HepG2 (cell line): ENCODE measurements around the gene GFOD1. TPM values are rescaled to one million over a fixed set of nuclear protein-coding genes. Genes with fewer than 3 reads are reported as not detected.

ENCODE experiments used
- ATAC-seq: fragments of 200-7000 bp; cut with Tn5 transposase; 3 replicates; pipeline ENCODE4 v1.9.1; 2020; ENCODE audit warnings: mild to moderate bottlenecking, moderate library complexity
- BruUV-seq: library from RNA; stranded (reverse); fragments of 400-500 nt; replicated peaks from 2 replicates; lab custom pipeline; 2021; lab: Mats Ljungman, UMichigan
- CTCF ChIA-PET: fragments of 300-600 bp; formaldehyde crosslinking; extraction: SDS; loops from one replicate; lab custom pipeline; 2021; ENCODE audit warnings: low total read pairs, inconsistent platforms, low intra/inter-chr PET ratio; lab: Yijun Ruan, JAX
- POLR2A ChIA-PET: fragments of 350-600 bp; sonication (Branson Sonifier 250); formaldehyde crosslinking; loops from one replicate; lab custom pipeline; 2020; ENCODE audit warnings: antibody characterized with exemption, inconsistent platforms; lab: Yijun Ruan, JAX
- DNase-seq: peaks from one replicate; pipeline ENCODE4 v3.0.0-alpha.2; 2015; ENCODE audit warnings: low spot score
- FAIRE-seq: peaks from 3 replicates; lab custom pipeline; 2011; peaks lifted over from hg19 to GRCh38; lab: Jason Lieb, UNC
- H2AFZ ChIP-seq: one replicate; pipeline ENCODE4 v1.6.1; 2011; ENCODE audit warnings: low read length, inconsistent platforms
- H3K27ac ChIP-seq: fragments of 300-600 bp; 3 replicates; pipeline ENCODE4 v1.8.0; 2011; ENCODE audit warnings: mixed run types, mild to moderate bottlenecking, mixed read lengths, low read length, inconsistent platforms; ENCODE audit not compliant: insufficient read depth; ENCODE audit errors: extremely low read length
- H3K27me3 ChIP-seq, 2 experiments: fragments of 200-600 bp in 1 of 2; 2 replicates in 1 of 2; 3 replicates in 1 of 2; pipeline versions ENCODE4 v1.6.0 to v1.8.0; 2011; ENCODE audit warnings: low read length in 2 of 2, mild to moderate bottlenecking in 2 of 2, moderate library complexity in 2 of 2, inconsistent platforms in 1 of 2; ENCODE audit not compliant: insufficient read depth in 2 of 2, control insufficient read depth in 1 of 2
- H3K36me3 ChIP-seq, 2 experiments: fragments of 200-600 bp in 1 of 2; replicated peaks in 1 of 2; 2 replicates in 1 of 2; 3 replicates in 1 of 2; pipeline versions ENCODE4 v1.5.1 to v1.8.0; 2011; ENCODE audit warnings: low read length in 2 of 2, inconsistent platforms in 1 of 2; ENCODE audit not compliant: insufficient read depth in 2 of 2, control insufficient read depth in 1 of 2
- H3K4me1 ChIP-seq: 2 replicates; pipeline ENCODE4 v1.5.1; 2012; ENCODE audit warnings: low read length, inconsistent platforms; ENCODE audit not compliant: insufficient read depth
- H3K4me2 ChIP-seq: 2 replicates; pipeline ENCODE4 v1.6.0; 2011; ENCODE audit warnings: low read depth, low read length, inconsistent platforms
- H3K4me3 ChIP-seq, 3 experiments: fragments of 200-600 bp in 1 of 3; sonication (generic), shearing (Covaris generic) in 1 of 3; replicated peaks in 1 of 3; 2 replicates each; pipeline ENCODE4 v1.5.1; 2011 to 2016; ENCODE audit warnings: low read length in 3 of 3, inconsistent platforms in 2 of 3, low read depth in 2 of 3, mild to moderate bottlenecking in 2 of 3, control low read depth in 1 of 3, mixed read lengths in 1 of 3; ENCODE audit not compliant: insufficient read depth in 1 of 3
- H3K79me2 ChIP-seq: one replicate; pipeline ENCODE4 v1.6.1; 2011; ENCODE audit warnings: low read length, inconsistent platforms; ENCODE audit not compliant: insufficient read depth
- H3K9ac ChIP-seq: 2 replicates; pipeline ENCODE4 v1.6.0; 2011; ENCODE audit warnings: mild to moderate bottlenecking, low read depth, low read length, inconsistent platforms; ENCODE audit not compliant: insufficient read depth
- H3K9me3 ChIP-seq: 2 replicates; pipeline ENCODE4 v1.5.1; 2012; ENCODE audit warnings: mild to moderate bottlenecking, low read length
- H4K20me1 ChIP-seq: 2 replicates; pipeline ENCODE4 v1.6.0; 2011; ENCODE audit warnings: inconsistent platforms, mild to moderate bottlenecking, low read length, moderate library complexity; ENCODE audit not compliant: insufficient read depth
- CREM ChIP-seq, 2 experiments: sonication (generic) in 1 of 2; formaldehyde crosslinking in 1 of 2; IDR thresholded peaks; 2 replicates each; pipeline versions ENCODE4 v1.4.0 to v1.6.1; 2016 to 2020; ENCODE audit warnings: antibody characterized with exemption in 1 of 2, mild to moderate bottlenecking in 1 of 2, missing genetic modification reagents in 1 of 2
- HIVEP1 ChIP-seq: sonication (generic); formaldehyde crosslinking; IDR thresholded peaks from 2 replicates; pipeline ENCODE4 v1.4.0; 2020; ENCODE audit warnings: mild to moderate bottlenecking, missing genetic modification reagents
- KDM2A ChIP-seq: sonication (generic); formaldehyde crosslinking; IDR thresholded peaks from 2 replicates; pipeline ENCODE4 v1.4.0; 2020; ENCODE audit warnings: low read depth, missing genetic modification reagents, borderline replicate concordance
- PHF8 ChIP-seq: sonication (generic); formaldehyde crosslinking; IDR thresholded peaks from 2 replicates; pipeline ENCODE4 v1.5.0; 2020; ENCODE audit warnings: missing genetic modification reagents
- RXRA ChIP-seq: sonication (generic); formaldehyde crosslinking; IDR thresholded peaks from 2 replicates; pipeline ENCODE4 v1.5.1; 2020; ENCODE audit warnings: missing genetic modification reagents
- SALL1 ChIP-seq: sonication (generic); formaldehyde crosslinking; IDR thresholded peaks from 2 replicates; pipeline ENCODE4 v1.8.0; 2022; ENCODE audit warnings: mild to moderate bottlenecking, missing genetic modification reagents
- SAP130 ChIP-seq: IDR thresholded peaks from 2 replicates; pipeline ENCODE4 v1.6.1; 2016; ENCODE audit warnings: low read depth
- SETDB1 ChIP-seq: sonication (generic); formaldehyde crosslinking; IDR thresholded peaks from 2 replicates; pipeline ENCODE4 v1.5.1; 2020; ENCODE audit warnings: missing genetic modification reagents, mild to moderate bottlenecking, borderline replicate concordance
- SRF ChIP-seq: IDR thresholded peaks from 2 replicates; pipeline ENCODE4 v1.6.1; 2011; ENCODE audit warnings: mild to moderate bottlenecking, low read depth, low read length, moderate library complexity
- YEATS4 ChIP-seq: sonication (generic); formaldehyde crosslinking; IDR thresholded peaks from 2 replicates; pipeline ENCODE4 v1.4.0; 2020; ENCODE audit warnings: missing genetic modification reagents, borderline replicate concordance
- ZBTB21 ChIP-seq: sonication (generic); formaldehyde crosslinking; IDR thresholded peaks from 2 replicates; pipeline ENCODE4 v1.4.0; 2020; ENCODE audit warnings: missing genetic modification reagents
- WGBS: methylation state at CpG from one replicate; pipeline ENCODE4 v1.1.6; 2017; ENCODE audit warnings: low lambda C conversion rate; 5-methylcytosine and 5-hydroxymethylcytosine counted together
- in situ Hi-C: cut with HindIII; loops from 2 replicates; pipeline ENCODE4 v1.10.0; 2017; ENCODE audit warnings: low pct_unique_long_range_greater_than_20kb; ENCODE audit not compliant: extremely low pct_ligation_motif_present
- intact Hi-C: fragments of 100-400 bp; cut with micrococcal nuclease; formaldehyde crosslinking; loops from one replicate; pipeline ENCODE4 v1.10.0; 2022; ENCODE audit not compliant: unreplicated experiment
- polyA plus RNA-seq, 8 experiments: library from polyadenylated mRNA; depleted of rRNA in 3 of 8; stranded (reverse) in 7 of 8; unstranded in 1 of 8; fragments of >200 nt; fragmentation: Illumina TruSeq in 4 of 8; extraction: Trizol in 4 of 8; gene quantifications; 2 replicates each; pipeline versions ENCODE4 v1.2.1 to v1.2.3, GENCODE V29; 2011 to 2016; ENCODE audit warnings: low read depth in 4 of 8, missing spikeins in 1 of 8, mixed read lengths in 1 of 8; ENCODE audit not compliant: insufficient read depth in 1 of 8
- total RNA-seq, 5 experiments: library from RNA; depleted of rRNA; stranded (reverse); fragments of >200 nt; fragmentation: Illumina TruSeq; extraction: Trizol; gene quantifications; 2 replicates each; pipeline ENCODE4 v1.2.3, GENCODE V29; 2016; ENCODE audit warnings: low read depth in 1 of 5
- TF ChIP-seq, protein P1 (sequence below): sonication (generic); formaldehyde crosslinking; IDR thresholded peaks from 2 replicates; pipeline ENCODE4 v1.8.0; 2022; ENCODE audit warnings: missing genetic modification reagents, mild to moderate bottlenecking, moderate library complexity, borderline replicate concordance
- TF ChIP-seq, protein P2 (sequence below): sonication (generic); formaldehyde crosslinking; IDR thresholded peaks from 2 replicates; pipeline ENCODE4 v1.5.0; 2020; ENCODE audit warnings: mild to moderate bottlenecking, missing genetic modification reagents, moderate library complexity
- TF ChIP-seq, protein P3 (sequence below): sonication (generic); formaldehyde crosslinking; IDR thresholded peaks from 2 replicates; pipeline ENCODE4 v1.4.0; 2020; ENCODE audit warnings: missing genetic modification reagents
- TF ChIP-seq, protein P4 (sequence below): sonication (generic); formaldehyde crosslinking; IDR thresholded peaks from 2 replicates; pipeline ENCODE4 v1.4.0; 2020; ENCODE audit warnings: missing genetic modification reagents

The GFOD1 gene
- total and polyA plus RNA-seq, 2 of the 13 experiments (the other 11 are each of a cell fraction or from before 2014, with no cell fraction given): 1.9 to 6.4 TPM

DNA sequence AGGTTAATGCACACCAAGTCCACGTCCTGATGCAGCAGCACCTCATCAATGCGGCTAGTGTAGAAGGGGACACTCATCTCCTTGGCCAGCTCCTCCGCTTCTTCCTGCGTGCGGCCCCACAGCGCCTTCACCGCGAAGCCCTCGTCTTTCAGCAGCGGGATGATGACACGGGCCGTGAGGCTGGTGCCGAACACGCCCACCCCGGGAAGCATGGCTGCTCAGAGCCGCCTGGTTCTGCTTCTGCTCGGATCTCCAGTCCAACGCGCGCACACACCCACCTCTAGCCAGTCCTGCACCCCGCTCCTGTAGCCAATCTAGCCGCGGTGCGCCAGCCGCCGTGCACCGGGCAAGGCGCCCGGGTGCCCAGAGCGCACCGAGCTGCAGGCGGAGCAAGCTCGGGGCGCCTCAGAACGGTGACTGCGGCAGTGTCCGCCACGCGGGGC, 700 bp downstream of the GFOD1 start (continued):
- TF ChIP-seq CREM (IDR thresholded peaks at IDR 0.05): no peak
- no peak for TF ChIP-seq CREM (CRISPR knock-in tag; IDR thresholded peaks at IDR 0.05)
- TF ChIP-seq SAP130 (CRISPR knock-in tag): no peak
- no peak for TF ChIP-seq SETDB1 (CRISPR knock-in tag)

DNA sequence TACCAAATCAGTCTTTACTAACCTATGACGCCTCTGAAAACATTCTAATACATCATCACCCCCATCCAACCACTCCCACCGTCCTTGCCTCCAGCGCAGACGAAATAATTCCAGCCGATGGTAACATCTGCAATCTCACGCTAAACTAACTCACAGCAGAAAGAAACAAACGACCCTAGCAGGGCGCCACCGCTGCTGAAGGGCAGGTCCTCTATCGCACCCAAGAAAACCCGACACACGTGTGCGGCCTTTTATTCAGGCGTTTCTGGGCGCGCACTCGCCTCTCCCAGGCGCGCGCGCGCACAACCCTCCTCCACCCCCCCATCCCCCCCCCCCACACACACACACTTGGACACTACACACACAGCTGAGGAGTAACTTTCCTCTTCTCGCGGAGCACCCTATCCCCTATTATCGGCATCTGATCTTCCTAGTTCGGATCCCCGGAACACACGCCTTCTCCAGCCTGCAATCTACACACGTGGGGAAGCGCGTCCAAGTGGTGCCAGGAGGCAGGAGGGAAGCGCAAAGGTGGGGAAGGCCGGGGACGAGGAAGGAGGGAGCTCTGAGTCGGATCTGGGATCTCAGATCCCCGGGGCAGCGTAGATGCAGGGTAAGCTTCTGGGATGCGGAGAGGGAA, 1.4 kb downstream of the GFOD1 start:
- ATAC-seq (peak; percentile 13), DNase-seq (peak; percentile 43), FAIRE-seq (no peak)
- 1% methylated on average over 37 of the region's 38 CpGs for WGBS
- H3K4me3 ChIP-seq: peak overlapping the region; percentile 69 to 82 (median 80)
- ChIA-PET CTCF (no interaction called here), POLR2A (interaction anchor here (1.3 to 4.6 kb wide), 9 partner anchors 54 to 158 kb away, joined by 3 to 25 read pairs (median 9); partner anchors contain the start of genes NOL7, SIRT5 and TBC1D7)
- in situ Hi-C loops: no loop called here
- H3K9me3 ChIP-seq: no peaks in the 10 kb centered on the region
- peaks cover 13% of the 10 kb centered on the region for H3K79me2 ChIP-seq
- intact Hi-C loops: loop anchor here (2.0 kb wide), 2 partner anchors 129 to 157 kb away; partner anchors contain the start of genes NOL7 and TBC1D7
- peak overlapping the region; percentile 100 for H3K4me2 ChIP-seq
- H3K27me3 ChIP-seq: no peaks in the 10 kb centered on the region; a peak in 1 of 5 replicates
- H3K36me3 ChIP-seq: no peaks in the 10 kb centered on the region
- peak overlapping the region; percentile 65 for H2AFZ ChIP-seq
- H3K9ac ChIP-seq: peak overlapping the region; percentile 36; the same call in 1 of the 2 replicates
- no peak overlapping the region for H3K27ac ChIP-seq
- no TSS peak for BruUV-seq
- no peaks in the 10 kb centered on the region for H4K20me1 ChIP-seq
- H3K4me1 ChIP-seq: peaks cover 54% of the 10 kb centered on the region
- TF ChIP-seq, protein P1, sequence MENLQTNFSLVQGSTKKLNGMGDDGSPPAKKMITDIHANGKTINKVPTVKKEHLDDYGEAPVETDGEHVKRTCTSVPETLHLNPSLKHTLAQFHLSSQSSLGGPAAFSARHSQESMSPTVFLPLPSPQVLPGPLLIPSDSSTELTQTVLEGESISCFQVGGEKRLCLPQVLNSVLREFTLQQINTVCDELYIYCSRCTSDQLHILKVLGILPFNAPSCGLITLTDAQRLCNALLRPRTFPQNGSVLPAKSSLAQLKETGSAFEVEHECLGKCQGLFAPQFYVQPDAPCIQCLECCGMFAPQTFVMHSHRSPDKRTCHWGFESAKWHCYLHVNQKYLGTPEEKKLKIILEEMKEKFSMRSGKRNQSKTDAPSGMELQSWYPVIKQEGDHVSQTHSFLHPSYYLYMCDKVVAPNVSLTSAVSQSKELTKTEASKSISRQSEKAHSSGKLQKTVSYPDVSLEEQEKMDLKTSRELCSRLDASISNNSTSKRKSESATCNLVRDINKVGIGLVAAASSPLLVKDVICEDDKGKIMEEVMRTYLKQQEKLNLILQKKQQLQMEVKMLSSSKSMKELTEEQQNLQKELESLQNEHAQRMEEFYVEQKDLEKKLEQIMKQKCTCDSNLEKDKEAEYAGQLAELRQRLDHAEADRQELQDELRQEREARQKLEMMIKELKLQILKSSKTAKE (CRISPR knock-in tag): no peak
- TF ChIP-seq PHF8 (CRISPR knock-in tag) (peak; percentile 28; the same call in 1 of the 2 replicates), RXRA (CRISPR knock-in tag) (no peak), YEATS4 (no peak), ZBTB21 (CRISPR knock-in tag) (no peak), SALL1 (CRISPR knock-in tag) (peak; percentile 4; the same call in 1 of the 2 replicates), HIVEP1 (CRISPR knock-in tag) (no peak), SRF (no peak), KDM2A (CRISPR knock-in tag) (peak; percentile 17; the same call in 1 of the 2 replicates)
- TF ChIP-seq, protein P2, sequence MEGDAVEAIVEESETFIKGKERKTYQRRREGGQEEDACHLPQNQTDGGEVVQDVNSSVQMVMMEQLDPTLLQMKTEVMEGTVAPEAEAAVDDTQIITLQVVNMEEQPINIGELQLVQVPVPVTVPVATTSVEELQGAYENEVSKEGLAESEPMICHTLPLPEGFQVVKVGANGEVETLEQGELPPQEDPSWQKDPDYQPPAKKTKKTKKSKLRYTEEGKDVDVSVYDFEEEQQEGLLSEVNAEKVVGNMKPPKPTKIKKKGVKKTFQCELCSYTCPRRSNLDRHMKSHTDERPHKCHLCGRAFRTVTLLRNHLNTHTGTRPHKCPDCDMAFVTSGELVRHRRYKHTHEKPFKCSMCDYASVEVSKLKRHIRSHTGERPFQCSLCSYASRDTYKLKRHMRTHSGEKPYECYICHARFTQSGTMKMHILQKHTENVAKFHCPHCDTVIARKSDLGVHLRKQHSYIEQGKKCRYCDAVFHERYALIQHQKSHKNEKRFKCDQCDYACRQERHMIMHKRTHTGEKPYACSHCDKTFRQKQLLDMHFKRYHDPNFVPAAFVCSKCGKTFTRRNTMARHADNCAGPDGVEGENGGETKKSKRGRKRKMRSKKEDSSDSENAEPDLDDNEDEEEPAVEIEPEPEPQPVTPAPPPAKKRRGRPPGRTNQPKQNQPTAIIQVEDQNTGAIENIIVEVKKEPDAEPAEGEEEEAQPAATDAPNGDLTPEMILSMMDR (CRISPR knock-in tag): 0 out of 2 replicates have a peak, but pooled peaks have one; percentile 8
- TF ChIP-seq, protein P3, sequence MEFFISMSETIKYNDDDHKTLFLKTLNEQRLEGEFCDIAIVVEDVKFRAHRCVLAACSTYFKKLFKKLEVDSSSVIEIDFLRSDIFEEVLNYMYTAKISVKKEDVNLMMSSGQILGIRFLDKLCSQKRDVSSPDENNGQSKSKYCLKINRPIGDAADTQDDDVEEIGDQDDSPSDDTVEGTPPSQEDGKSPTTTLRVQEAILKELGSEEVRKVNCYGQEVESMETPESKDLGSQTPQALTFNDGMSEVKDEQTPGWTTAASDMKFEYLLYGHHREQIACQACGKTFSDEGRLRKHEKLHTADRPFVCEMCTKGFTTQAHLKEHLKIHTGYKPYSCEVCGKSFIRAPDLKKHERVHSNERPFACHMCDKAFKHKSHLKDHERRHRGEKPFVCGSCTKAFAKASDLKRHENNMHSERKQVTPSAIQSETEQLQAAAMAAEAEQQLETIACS (CRISPR knock-in tag): peak; percentile 87
- TF ChIP-seq, protein P4, sequence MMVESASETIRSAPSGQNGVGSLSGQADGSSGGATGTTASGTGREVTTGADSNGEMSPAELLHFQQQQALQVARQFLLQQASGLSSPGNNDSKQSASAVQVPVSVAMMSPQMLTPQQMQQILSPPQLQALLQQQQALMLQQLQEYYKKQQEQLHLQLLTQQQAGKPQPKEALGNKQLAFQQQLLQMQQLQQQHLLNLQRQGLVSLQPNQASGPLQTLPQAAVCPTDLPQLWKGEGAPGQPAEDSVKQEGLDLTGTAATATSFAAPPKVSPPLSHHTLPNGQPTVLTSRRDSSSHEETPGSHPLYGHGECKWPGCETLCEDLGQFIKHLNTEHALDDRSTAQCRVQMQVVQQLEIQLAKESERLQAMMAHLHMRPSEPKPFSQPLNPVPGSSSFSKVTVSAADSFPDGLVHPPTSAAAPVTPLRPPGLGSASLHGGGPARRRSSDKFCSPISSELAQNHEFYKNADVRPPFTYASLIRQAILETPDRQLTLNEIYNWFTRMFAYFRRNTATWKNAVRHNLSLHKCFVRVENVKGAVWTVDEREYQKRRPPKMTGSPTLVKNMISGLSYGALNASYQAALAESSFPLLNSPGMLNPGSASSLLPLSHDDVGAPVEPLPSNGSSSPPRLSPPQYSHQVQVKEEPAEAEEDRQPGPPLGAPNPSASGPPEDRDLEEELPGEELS: 0 out of 2 replicates have a peak, but pooled peaks have one; percentile 3
